ENCODE measurements around the gene ARID3C. TPM values are rescaled to one million over a fixed set of nuclear protein-coding genes. Genes with fewer than 3 reads are reported as not detected.

ARID3C gene
- total and polyA plus RNA-seq, 2 of the 8 experiments (the other 6 are each of a cell fraction or from before 2014, with no cell fraction given): 0.08 TPM; not detected in 1

DNA sequence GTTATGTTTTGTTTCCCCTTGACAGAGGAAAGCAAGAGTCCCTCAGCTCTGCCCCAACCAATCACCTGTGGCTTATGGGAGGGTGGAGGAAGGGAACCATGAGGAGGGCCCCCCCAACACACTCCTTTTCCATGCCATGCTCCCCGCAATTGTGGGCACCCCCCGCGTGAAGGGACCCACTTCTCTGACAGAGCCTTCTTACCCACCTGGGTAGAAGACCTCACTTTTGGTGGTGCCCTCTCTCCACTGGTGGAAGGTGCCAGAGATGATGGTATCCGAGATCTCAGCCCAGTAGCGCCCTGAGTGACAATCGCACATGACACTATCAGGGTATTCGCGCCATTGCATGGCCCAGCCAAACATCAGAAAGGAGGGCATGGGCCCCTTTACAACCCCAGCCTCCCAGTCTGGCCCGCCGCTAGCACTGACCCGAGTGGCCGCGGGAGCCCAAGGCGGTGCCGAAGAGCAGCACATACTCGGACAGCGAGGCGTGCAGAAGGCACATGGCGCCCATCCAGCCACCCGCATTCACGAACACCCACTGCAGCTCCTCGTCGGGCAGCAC is 8.0 kb upstream of the ARID3C start:
- no peak overlapping the region for H2BK20ac ChIP-seq (ENCODE audit: low read length)
- H3K4me2 ChIP-seq (ENCODE audit: insufficient read depth in 1 of 2, low read depth in 2 of 2, low read length in 2 of 2): peak overlapping the region; percentile 84 to 91
- no peak overlapping the region for H2BK15ac ChIP-seq (ENCODE audit: low read length)
- peak overlapping the region; percentile 97 for H3K18ac ChIP-seq (ENCODE audit: extremely low read depth, low read length)
- no peak overlapping the region for H3K56ac ChIP-seq (replicated peaks; ENCODE audit: insufficient read length, low read depth, low read length)
- peaks cover 0 to 11% of the 10 kb centered on the region in 2 experiments; a peak in 2 of 4 replicates for H3K79me2 ChIP-seq (ENCODE audit: control insufficient read depth in 1 of 2, insufficient read depth in 2 of 2, low read length in 2 of 2)
- peak overlapping the region; percentile 88 for H3K4ac ChIP-seq (replicated peaks; ENCODE audit: insufficient read length, low read depth, low read length)
- CTCF ChIA-PET (ENCODE audit: partially characterized antibody): interaction anchor here (1.0 to 18.5 kb wide), 15 partner anchors 8 to 117 kb away, joined by 3 to 401 read pairs (median 7); partner anchors contain the start of genes ARID3C, CCL27, DCTN3 and GALT
- FAIRE-seq (no peak), DNase-seq (ENCODE audit: low read depth in 1 of 2, low spot score in 2 of 2) (no peak)
- no peaks in the 10 kb centered on the region for H3K9me3 ChIP-seq (ENCODE audit: insufficient read depth in 2 of 2, low read depth in 1 of 2, low read length in 1 of 2)
- H3K9ac ChIP-seq (replicated peaks in 1 of 4; ENCODE audit: extremely low read depth in 1 of 4, low read depth in 3 of 4, low read length in 3 of 4): peak overlapping the region; percentile 63 to 74 (median 70)
- H3K27me3 ChIP-seq (replicated peaks in 1 of 4; ENCODE audit: control insufficient read depth in 3 of 4, extremely low read depth in 1 of 4, insufficient read depth in 3 of 4, low read length in 3 of 4): peaks cover 0 to 6% (median 3%) of the 10 kb centered on the region in 4 experiments; a peak in 2 of 7 replicates
- H4K5ac ChIP-seq (ENCODE audit: insufficient read length, low read depth, low read length): no peak overlapping the region
- 8% methylated on average over 23 of the region's 23 CpGs; no CpG with 5 or more reads in 1 of the 2 experiments for WGBS, 2 experiments (ENCODE audit: extremely low coverage in 1 of 2, insufficient coverage in 1 of 2, insufficient read length in 1 of 2, insufficient replicate concordance in 2 of 2, low coverage in 1 of 2, low lambda C conversion rate in 2 of 2, missing lambda C conversion rate in 1 of 2)
- peaks cover 0 to 6% (median 2%) of the 10 kb centered on the region in 4 experiments; a peak in 3 of 8 replicates for H3K36me3 ChIP-seq (ENCODE audit: control insufficient read depth in 2 of 4, insufficient read depth in 4 of 4, low read length in 3 of 4)
- no peak overlapping the region for H2BK120ac ChIP-seq (replicated peaks; ENCODE audit: low read depth, low read length)
- H4K91ac ChIP-seq (replicated peaks; ENCODE audit: insufficient read length, low read length): no peak overlapping the region
- H3K27ac ChIP-seq (ENCODE audit: low read depth, low read length): no peak overlapping the region; the same call in 1 of the 2 replicates
- POLR2A ChIA-PET (ENCODE audit: partially characterized antibody): interaction anchor here (0.6 to 11.3 kb wide), 8 partner anchors 12 to 173 kb away, joined by 3 to 127 read pairs (median 6); partner anchors contain the start of genes GALT and IL11RA
- peaks cover 2 to 11% (median 8%) of the 10 kb centered on the region in 4 experiments; a peak in 4 of 7 replicates for H3K4me1 ChIP-seq (replicated peaks in 1 of 4; ENCODE audit: control insufficient read depth in 3 of 4, insufficient read depth in 4 of 4, low read length in 3 of 4)
- H3K4me3 ChIP-seq (ENCODE audit: extremely low read depth in 1 of 4, insufficient read depth in 2 of 4, low read depth in 3 of 4, low read length in 4 of 4): peak overlapping the region; percentile 71 to 78 (median 77)
- H4K20me1 ChIP-seq (replicated peaks in 1 of 2; ENCODE audit: control insufficient read depth in 1 of 2, insufficient read depth in 2 of 2, low read length in 2 of 2): peaks cover 0 to 11% of the 10 kb centered on the region in 2 experiments
- no peak overlapping the region for H2AFZ ChIP-seq (ENCODE audit: low read length)
- no peak overlapping the region for H3K14ac ChIP-seq (ENCODE audit: insufficient read length)
- H3K23ac ChIP-seq (ENCODE audit: insufficient read length): no peak overlapping the region
- no peak for TF ChIP-seq KDM5A (IDR thresholded peaks at IDR 0.05; ENCODE audit: low read length)
- TF ChIP-seq TEAD4 (IDR thresholded peaks at IDR 0.05; ENCODE audit: low read depth, low read length): no peak
- TF ChIP-seq POLR2AphosphoS5 (IDR thresholded peaks at IDR 0.05; ENCODE audit: low read depth, low read length): no peak
- TF ChIP-seq MAX (IDR thresholded peaks at IDR 0.05): peak; percentile 98; the same call in 1 of the 2 replicates
- no peak for TF ChIP-seq FOSL1 (IDR thresholded peaks at IDR 0.05; ENCODE audit: insufficient read depth, low read depth, low read length)
- no peak for TF ChIP-seq JUN (IDR thresholded peaks at IDR 0.05; ENCODE audit: low read depth, low read length)
- H2BK5ac ChIP-seq (ENCODE audit: low read depth, low read length): peak overlapping the region; percentile 86; the same call in 1 of the 2 replicates
- H2AK5ac ChIP-seq (ENCODE audit: low read depth, low read length): no peak overlapping the region
- H3K23me2 ChIP-seq (ENCODE audit: low read depth, low read length): peaks cover 9% of the 10 kb centered on the region
- 0 out of 2 replicates have a peak overlapping the region, but pooled peaks have one; percentile 14 for H2BK12ac ChIP-seq (ENCODE audit: low read depth, low read length)
- H4K8ac ChIP-seq (ENCODE audit: extremely low read depth, insufficient read depth, low read length): peak overlapping the region; percentile 77
- peaks cover 10% of the 10 kb centered on the region for H3K79me1 ChIP-seq (ENCODE audit: low read depth, low read length)
